Fibroblast of skin of abdomen (primary cell): ENCODE measurements around the gene GPR25.

Experiments used
- DNase-seq: peaks from one replicate; pipeline ENCODE4 v3.0.0-alpha.2; 2013

Gene GPR25

DNA sequence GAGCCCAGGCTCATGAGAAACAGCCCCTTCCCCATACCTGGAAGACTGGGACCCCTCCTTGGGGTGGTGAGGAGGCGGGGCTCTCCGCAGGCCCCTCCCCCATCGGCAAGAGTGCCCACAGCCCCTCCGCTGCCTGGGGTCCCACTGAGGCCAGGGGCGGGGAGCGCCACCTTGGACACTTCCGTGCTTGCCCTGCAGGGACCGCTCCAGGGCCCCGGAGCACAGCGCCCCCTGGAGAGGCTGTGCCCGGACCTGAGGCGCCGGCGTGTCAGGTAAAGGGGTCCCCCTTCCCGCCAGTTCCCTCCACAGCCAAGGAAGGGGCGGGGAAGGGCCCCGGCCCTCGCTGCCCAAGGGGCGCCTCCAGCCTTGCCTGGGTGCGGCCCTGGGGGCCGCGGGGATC is 43.4 kb downstream of the GPR25 start:
- no peak for DNase-seq

DNA sequence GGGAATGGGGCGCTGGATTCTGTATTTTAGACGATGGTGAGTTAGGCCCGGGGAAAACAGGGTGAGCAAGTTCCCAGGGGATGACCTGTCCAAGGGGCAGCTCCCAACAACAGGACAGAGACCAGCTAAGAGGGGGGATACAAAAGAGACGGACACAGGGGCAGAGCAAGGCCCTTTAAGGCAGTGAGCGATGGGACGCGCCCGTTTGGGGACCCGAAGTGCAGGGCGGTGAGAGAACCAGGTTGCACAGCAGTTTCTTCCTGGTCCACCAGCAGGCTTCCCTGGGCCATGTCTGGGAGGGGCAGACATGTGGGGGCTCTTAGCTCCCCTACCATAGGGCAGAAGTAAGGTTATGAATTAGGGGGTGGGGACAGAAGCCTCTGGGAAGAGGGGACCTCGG is 43.9 kb downstream of the GPR25 start:
- DNase-seq, result no peak

DNA sequence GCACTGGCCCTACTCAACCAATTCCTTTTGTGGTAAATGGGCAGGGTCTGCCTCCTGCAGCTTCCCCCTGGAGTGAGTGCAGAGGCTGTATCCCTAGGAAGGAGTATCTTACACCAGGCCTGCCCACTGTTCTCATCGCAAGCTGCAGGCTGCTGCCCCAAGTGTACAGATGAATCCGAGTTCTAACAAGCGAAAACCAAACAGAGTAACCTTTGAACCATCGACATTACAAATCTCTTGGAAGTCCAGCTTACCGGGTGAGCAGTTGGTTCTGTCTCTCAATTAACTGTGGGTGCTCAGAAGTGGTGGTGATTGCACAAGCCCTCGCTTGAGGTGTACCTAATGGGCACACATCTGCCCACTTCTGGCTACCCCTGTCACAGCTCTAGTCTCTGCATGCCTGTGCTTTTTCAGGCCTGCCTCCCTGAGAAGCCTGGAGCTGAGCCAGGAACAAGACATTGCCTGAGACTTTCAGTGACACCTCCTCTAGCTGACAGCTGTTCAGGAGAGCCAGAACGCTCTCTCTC is 44.6 kb downstream of the GPR25 start:
- DNase-seq, result no peak

DNA sequence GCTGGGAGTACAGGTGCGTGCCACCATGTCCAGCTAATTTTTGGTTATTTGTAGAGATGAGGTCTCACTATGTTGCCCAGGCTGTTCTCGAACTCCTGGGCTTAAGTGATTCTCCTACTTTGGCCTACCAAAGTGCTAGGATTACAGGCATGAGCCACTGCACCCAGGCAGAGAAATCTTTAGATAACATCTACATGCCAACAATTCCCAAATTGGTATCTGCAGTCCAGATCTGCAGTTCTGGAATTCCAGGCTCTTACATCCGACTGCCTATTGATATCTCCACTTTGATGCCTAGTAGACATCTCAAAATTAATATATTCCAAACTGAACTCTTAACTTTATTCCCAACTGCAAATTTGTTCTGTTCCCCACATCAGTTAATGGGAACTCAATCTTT is 45.2 kb downstream of the GPR25 start:
- DNase-seq, result no peak

DNA sequence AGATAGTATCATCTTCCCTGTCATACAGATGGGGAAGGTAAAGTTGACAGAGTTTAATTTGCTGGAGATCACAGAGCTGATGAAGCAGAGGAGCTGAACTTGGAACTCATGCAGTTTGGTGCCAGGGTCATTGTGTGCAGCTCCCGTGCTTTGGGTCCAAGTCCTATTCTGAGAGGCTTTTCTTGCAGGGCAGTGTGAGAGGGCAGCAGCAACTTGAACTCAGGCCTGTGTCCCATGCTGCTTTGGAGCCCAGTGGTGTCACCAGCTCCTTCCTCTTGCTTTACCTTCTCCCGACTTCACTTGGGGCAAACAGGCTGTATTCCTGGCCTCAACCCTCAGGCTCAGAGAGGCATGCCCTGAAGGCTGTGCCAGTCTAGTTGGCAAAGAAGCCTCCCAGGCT is 46.6 kb downstream of the GPR25 start:
- DNase-seq, result no peak

DNA sequence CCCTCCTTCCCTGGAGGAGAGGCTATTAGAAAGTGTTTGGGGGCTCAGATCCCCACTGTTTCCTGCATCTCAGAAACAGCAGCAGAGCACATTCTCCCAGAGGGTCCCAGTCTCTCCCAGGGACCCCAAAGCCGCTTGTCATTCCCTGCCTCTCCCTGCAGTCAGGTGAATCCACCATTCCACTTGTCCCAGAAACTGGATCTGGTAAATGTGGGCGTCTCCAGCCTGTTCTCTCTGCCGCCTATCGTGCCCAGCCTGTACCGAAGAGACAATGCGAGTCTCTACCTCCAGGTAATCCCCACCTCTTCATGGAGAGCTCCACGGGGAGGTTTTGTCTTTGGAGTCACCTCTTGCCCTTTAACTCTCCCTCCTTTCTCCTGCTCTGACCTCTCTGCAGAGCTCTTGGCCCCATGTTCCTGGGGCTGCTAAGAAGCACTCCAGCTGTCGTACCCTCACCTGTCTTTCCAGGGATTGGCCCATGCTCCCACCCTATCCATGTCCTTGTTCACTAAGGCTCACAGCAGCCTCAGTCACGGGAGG is 48.9 kb downstream of the GPR25 start:
- DNase-seq, result no peak

DNA sequence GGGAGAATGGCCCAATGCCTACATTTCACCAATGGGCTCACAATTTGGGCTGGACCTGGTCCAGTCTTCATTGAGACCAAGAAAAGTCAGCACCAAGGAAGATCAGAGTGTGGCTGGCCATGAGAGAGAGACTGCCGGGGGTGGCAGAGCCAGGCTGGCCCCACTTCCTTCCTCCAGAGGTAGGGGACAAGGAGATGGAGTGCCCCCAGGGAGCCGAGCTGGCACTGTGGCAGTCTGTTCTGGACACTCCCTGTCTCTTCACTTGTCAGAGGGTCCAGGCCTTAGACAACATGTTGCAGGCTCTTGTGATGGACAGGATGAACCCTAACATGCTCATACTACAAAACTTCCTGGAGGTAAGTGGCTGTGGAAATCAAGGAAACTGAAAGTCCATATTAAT is 49.6 kb downstream of the GPR25 start:
- DNase-seq, result no peak

DNA sequence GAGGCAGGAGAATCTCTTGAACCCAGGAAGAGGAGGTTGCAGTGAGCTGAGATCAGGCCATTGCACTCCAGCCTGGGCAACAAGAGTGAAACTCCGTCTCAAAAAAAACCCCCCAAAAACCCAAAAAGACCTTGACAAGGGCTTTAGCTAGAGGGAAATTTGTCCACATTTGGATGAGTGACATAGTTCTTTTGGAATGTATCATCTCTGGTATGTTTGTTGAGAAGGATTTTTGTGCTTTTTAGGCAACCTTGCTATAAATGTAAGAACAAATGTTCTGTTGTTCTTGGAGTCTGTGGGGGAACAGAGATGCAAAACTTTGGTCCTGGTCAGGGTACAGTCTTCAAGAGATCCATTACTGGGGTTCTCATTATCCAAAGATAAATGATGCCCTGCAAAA is 50.8 kb downstream of the GPR25 start:
- DNase-seq, result peak; percentile 18
